CD4-positive, alpha-beta T cell treated with Interleukin-15 for 4 hours (primary cell): ENCODE results near the gene STH.
"Not testable (repeated sequence)": the region's sequence is repeated elsewhere in the genome, so short reads cannot be mapped to it uniquely, and the experiment has no call there.

ENCODE experiments used
- DNase-seq: peaks from one replicate; pipeline ENCODE4 v3.0.0-alpha.2; 2020; ENCODE audit warnings: low spot score

The STH gene

GRCh38 chr17:45998987-45999899 lies at the start of gene STH:
Gene STH, plus strand, starts transcription at chr17:45999250. Its CDS starts 30 bp downstream, at chr17:45999280.
- no peak for DNase-seq

GRCh38 chr17:45949755-45950320 lies 49.2 kb upstream of the STH start:
- no peak for DNase-seq

- DNase-seq, result no peak
Measured at GRCh38 chr17:45950888-45951287, 48.2 kb upstream of the STH start.

- DNase-seq, result no peak
Measured at GRCh38 chr17:45951403-45951802, 47.6 kb upstream of the STH start.

- no peak for DNase-seq
Measured at GRCh38 chr17:45951941-45952340, 47.1 kb upstream of the STH start.

- DNase-seq, result no peak
Measured at GRCh38 chr17:45952814-45953320, 46.2 kb upstream of the STH start.

- DNase-seq, result no peak
Measured at GRCh38 chr17:45953561-45953960, 45.5 kb upstream of the STH start.

- no peak for DNase-seq
Measured at GRCh38 chr17:45954914-45955313, 44.1 kb upstream of the STH start.

GRCh38 chr17:45955326-45955725 lies 43.7 kb upstream of the STH start:
- DNase-seq, result no peak

GRCh38 chr17:45956090-45956489 lies 43.0 kb upstream of the STH start:
- no peak for DNase-seq

- DNase-seq, result not testable (repeated sequence)
Measured at GRCh38 chr17:45956746-45957145, 42.3 kb upstream of the STH start.

GRCh38 chr17:45958307-45958706 lies 40.7 kb upstream of the STH start:
- no peak for DNase-seq

- DNase-seq, result no peak
Measured at GRCh38 chr17:45958994-45959665, 39.9 kb upstream of the STH start.

GRCh38 chr17:45960311-45960710 lies 38.7 kb upstream of the STH start:
- no peak for DNase-seq

- no peak for DNase-seq
Measured at GRCh38 chr17:45961206-45961605, 37.8 kb upstream of the STH start.

- DNase-seq, result no peak
Measured at GRCh38 chr17:45962221-45962972, 36.7 kb upstream of the STH start.

GRCh38 chr17:45963283-45963682 lies 35.8 kb upstream of the STH start:
- DNase-seq, result no peak

- no peak for DNase-seq
Measured at GRCh38 chr17:45963889-45964288, 35.2 kb upstream of the STH start.

- DNase-seq, result no peak
Measured at GRCh38 chr17:45964634-45965033, 34.4 kb upstream of the STH start.

- no peak for DNase-seq
Measured at GRCh38 chr17:45965812-45966211, 33.2 kb upstream of the STH start.

GRCh38 chr17:45966606-45967280 lies 32.3 kb upstream of the STH start:
- DNase-seq, result no peak
